GM12873 (cell line): ENCODE results near the gene MAP2K3.

Source experiments
- TF ChIP-seq, protein P1 (sequence below): IDR thresholded peaks from 2 replicates; pipeline ENCODE4 v1.5.1; 2012; ENCODE audit warnings: low read depth, mild to moderate bottlenecking, moderate library complexity, low read length, control low read depth; ENCODE audit not compliant: insufficient read depth; ENCODE audit errors: missing control alignments

Gene MAP2K3

DNA sequence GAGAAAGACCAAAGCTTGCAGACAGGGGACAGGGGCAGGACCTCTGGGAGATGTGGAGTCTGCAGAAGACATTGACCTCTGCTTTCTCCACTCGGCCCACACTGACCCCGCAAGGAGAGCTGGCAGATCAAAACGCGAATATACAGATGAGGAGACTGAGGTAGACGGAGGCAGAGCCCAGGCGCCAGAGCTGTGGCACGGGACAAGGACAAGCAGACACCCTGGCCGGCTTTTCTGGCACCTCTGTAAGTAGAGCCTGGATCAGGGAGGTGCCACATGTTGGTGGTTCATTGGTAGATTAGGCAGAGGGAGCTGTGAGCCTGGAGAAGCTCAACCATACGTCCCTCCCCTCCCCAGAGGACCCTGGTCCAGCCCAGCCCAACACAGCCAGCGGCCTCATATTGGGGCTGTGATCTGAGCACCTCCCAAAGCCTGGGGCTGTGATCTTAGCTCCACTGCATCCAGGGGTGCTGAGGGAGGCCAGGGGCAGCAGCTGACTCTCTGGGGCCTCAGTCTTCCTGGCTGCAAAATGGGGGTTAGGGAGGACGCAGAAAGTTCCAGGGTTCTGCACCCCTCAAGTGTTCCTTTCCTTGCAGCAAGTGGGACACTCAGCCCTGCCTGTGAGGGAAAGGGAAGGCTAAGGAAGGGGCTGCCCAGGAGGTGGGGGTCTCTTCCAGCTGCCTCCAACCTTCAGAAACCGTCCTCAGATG, 35.3 kb upstream of the MAP2K3 start:
- TF ChIP-seq, protein P1, sequence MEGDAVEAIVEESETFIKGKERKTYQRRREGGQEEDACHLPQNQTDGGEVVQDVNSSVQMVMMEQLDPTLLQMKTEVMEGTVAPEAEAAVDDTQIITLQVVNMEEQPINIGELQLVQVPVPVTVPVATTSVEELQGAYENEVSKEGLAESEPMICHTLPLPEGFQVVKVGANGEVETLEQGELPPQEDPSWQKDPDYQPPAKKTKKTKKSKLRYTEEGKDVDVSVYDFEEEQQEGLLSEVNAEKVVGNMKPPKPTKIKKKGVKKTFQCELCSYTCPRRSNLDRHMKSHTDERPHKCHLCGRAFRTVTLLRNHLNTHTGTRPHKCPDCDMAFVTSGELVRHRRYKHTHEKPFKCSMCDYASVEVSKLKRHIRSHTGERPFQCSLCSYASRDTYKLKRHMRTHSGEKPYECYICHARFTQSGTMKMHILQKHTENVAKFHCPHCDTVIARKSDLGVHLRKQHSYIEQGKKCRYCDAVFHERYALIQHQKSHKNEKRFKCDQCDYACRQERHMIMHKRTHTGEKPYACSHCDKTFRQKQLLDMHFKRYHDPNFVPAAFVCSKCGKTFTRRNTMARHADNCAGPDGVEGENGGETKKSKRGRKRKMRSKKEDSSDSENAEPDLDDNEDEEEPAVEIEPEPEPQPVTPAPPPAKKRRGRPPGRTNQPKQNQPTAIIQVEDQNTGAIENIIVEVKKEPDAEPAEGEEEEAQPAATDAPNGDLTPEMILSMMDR, result no peak

DNA sequence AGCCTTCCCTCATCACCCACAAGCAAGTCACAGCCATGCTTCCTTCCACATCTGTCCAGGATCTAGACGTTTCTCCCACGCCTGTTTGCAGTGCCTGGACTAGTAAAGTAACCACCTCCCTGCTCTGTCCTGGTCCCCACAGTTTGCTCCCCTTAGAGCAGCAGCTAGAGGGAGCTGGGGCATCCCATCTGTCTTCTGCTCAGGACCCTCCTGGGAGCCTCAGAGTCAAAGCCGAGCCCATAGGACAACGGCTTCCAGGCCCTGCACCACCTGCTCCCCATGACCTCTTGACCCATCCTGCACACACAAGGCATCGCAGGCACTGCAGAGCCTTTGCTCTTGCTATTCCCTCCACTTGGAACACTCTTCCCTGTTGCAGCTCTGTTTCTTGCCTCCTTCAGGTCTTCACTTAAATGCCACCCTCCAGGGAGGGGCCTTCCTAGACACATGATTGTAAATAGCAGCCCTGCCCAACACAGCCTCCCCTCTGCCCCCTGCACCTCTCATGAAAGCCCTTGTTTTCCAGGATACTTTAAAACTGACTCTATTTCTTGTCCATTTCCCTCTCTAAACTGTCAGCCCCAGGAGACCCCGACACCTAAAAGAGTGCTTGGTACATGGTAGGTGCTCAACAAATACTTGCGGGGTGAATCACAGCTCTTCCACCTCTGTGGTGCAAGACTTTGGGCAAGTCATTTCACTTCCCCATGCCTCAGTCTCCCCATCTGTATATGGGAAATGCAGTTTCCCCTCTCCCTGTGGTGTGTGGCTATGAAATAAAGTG, 34.4 kb upstream of the MAP2K3 start:
- TF ChIP-seq, protein P1, result no peak

DNA sequence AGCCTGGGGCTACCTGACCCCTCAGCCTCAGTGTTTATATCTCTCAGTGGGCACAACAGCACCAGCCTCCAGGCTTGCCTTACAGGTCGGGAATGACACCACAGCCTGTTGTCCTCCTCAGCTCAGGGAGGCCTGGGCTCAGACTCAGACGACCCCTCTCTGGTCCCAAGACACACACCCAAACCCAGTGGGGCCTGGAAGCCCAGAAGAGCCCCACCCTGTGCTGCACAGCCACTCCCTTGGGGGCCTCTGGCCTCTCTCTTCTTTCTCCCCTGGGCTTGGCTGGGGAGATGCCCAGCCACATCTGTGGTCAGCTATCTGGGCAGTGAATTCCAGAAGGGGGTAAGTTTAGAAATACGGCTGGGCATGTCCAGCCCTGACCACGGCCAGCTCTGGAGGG, 33.7 kb upstream of the MAP2K3 start:
- TF ChIP-seq, protein P1, result no peak

DNA sequence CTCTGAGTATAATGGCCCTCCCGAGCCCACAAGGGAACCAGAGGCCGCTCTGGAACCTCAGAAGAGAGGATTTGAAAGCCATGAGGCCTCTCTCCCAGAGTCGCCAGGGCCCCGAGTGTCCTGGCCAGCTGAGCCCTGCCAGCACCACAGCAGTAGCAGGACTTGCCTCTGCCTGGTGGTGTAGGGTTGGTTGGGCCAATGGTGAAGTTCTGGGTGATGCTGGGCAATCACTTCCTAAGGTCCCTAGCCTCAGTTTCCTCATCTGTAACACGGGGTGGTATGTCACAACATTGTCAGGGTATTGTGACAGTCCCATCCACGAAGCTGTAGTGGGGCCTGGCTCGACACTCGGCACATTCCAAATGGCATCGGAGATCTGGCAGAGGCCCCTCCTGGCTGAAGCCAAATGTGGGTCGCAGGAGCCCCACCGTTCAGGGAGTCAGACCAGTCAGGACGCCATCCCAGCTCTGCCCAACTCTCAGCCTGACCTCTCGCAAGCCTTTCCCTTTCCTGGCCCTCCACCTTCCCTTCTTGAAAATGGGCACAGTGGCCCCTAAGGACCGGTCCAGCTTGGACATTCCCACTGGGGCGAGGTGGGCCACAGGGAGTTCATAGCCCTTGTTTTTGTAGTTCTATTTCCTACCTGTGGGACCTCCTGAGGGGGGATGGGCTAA, 33.0 kb upstream of the MAP2K3 start:
- TF ChIP-seq, protein P1, result no peak

DNA sequence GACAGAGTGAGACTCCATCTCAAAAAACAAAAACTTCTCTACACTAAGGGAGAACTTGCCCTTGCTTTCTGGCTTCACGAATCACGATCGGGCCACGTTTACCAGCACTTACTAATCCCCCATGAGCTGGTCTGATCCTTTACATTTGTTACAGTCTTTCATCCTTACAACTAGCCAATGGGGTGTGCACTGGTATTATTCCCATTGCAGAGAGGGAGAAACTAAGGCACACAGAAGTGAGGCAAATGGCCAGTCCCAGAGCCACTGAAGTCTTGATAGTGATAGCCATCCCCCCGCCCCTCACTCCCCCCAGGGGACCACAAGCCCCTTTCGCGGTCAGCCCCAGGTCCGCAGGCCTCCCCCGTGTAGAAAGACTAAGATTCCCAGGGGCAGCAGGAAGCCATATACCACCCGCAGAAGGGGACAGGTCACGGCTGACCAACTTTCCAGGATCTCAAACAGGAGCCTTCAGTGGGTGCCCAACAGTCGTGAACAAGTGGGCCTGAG, 32.2 kb upstream of the MAP2K3 start:
- TF ChIP-seq, protein P1, result no peak

DNA sequence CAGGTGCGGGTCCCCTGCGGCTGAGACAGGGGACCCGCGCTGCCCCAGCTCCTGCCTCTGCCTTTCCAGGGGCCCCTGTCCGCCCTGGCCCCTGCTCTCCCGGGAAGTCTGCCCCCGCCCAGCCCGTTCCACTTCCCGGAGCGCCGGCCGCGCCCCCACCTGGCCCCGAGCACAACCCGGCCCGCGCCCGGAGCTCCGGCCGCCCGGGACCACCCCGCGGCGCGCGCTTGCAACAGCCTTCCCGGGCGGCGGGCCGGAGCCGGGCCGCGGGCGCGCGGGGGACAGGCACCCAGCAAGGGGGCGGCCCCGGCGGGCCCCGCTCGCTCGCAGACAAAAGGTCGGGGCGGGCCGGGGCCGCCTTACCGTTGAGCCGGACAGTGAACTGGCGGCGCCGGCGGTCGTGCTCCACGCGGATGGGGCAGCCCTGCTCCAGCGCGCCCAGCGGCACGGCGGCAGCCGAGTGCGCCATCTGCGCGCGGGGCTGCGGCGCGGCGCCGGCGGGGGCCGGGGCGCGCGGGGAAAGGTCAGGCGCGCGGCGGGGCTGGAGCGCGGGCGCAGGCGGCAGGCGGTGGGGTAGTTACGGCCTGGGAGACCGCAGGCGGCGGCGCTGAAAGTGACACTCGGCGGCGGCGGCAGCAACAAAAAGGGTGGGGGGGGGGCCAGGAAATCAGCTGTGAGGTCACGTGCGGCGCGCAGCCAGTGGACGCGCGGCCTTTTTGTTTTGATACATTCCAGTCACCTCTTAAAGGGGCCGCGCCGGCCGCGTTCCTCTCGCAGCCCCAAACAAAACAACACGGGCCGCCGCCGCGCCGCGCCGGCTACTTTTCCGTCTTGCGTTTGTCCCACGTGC, 31.5 kb upstream of the MAP2K3 start, which contains the start of gene NATD1:
NATD1 (minus strand) TSS at position 615 of the 850 bp plus-strand sequence; CDS start at position 469, 146 bp downstream.
- TF ChIP-seq, protein P1, result no peak
